Activated CD4-positive, alpha-beta T cell treated with anti-CD3 and anti-CD28 coated beads, Interleukin-2, amount 50 U/mL, for 4 hours (primary cell): ENCODE measurements around the gene KMT2E.

Experiments
- DNase-seq, 2 experiments: peaks; one replicate each; pipeline ENCODE4 v3.0.0-alpha.2; 2020

Gene KMT2E

GRCh38 chr7:105132335-105132734 lies 118.3 kb downstream of the KMT2E start:
- DNase-seq: no peak

- DNase-seq: no peak
Measured at GRCh38 chr7:105132835-105133234, 118.8 kb downstream of the KMT2E start.

- no peak for DNase-seq
Measured at GRCh38 chr7:105133358-105133757, 119.4 kb downstream of the KMT2E start.

- DNase-seq: no peak
Measured at GRCh38 chr7:105133986-105134655, 120.1 kb downstream of the KMT2E start.

GRCh38 chr7:105136221-105136620 lies 122.2 kb downstream of the KMT2E start:
- DNase-seq: no peak

GRCh38 chr7:105137898-105138297 lies 123.9 kb downstream of the KMT2E start:
- DNase-seq: no peak

- no peak for DNase-seq
Measured at GRCh38 chr7:105139381-105139780, 125.4 kb downstream of the KMT2E start.

- DNase-seq: no peak
Measured at GRCh38 chr7:105141068-105141467, 127.1 kb downstream of the KMT2E start.

GRCh38 chr7:105149827-105150226 lies 135.8 kb downstream of the KMT2E start:
- DNase-seq: no peak

GRCh38 chr7:105151152-105151551 lies 137.1 kb downstream of the KMT2E start:
- no peak for DNase-seq

GRCh38 chr7:105153531-105153930 lies 139.5 kb downstream of the KMT2E start:
- DNase-seq: no peak

- no peak for DNase-seq
Measured at GRCh38 chr7:105154084-105154483, 140.1 kb downstream of the KMT2E start.

GRCh38 chr7:105156731-105157130 lies 142.7 kb downstream of the KMT2E start:
- DNase-seq: no peak

- DNase-seq: no peak
Measured at GRCh38 chr7:105157278-105157677, 143.3 kb downstream of the KMT2E start.

GRCh38 chr7:105161366-105161765 lies 147.4 kb downstream of the KMT2E start:
- no peak for DNase-seq
